ENCODE data around the gene ORAI3. TPM values are rescaled to one million over a fixed set of nuclear protein-coding genes. Genes with fewer than 3 reads are reported as not detected.

The ORAI3 gene
- total RNA-seq, 5 donors from 2014 or later (not counting 1 experiment from before 2014, with no cell fraction given) = 6.6 to 22.3 (median 20.8) TPM

- ATAC-seq (replicated peaks in 1 of 4) (no peak), DNase-seq (no peak)
- Histone ChIP-seq H3K27me3 (replicated peaks in 1 of 2; ENCODE audit: control insufficient read depth in 2 of 2, extremely low read depth in 1 of 2, insufficient read depth in 2 of 2, low read length in 1 of 2) (peaks cover 0 to 5% of the 10 kb centered on the region in 2 experiments), H3K9me3 (no peaks in the 10 kb centered on the region), H3K4me3 (ENCODE audit: control insufficient read depth in 1 of 2, extremely low read depth in 1 of 2, low read length in 1 of 2) (no peak overlapping the region), H3K4me1 (ENCODE audit: control insufficient read depth in 1 of 2, extremely low read depth in 1 of 2, insufficient read depth in 2 of 2, low read length in 2 of 2) (peaks cover 0 to 3% of the 10 kb centered on the region in 2 experiments), H3K27ac (ENCODE audit: low read length) (no peak overlapping the region), H3K36me3 (ENCODE audit: control insufficient read depth in 2 of 2, extremely low read depth in 1 of 2, insufficient read depth in 1 of 2, low read length in 1 of 2) (no peaks in the 10 kb centered on the region)
- H3K27me3 Mint-ChIP-seq = peaks cover 0 to 1% of the 10 kb centered on the region in 2 donors
- no peak overlapping the region for H3K27ac Mint-ChIP-seq
- H3K4me3 Mint-ChIP-seq = no peak overlapping the region
- ChIA-PET CTCF (no interaction called here), POLR2A (no interaction called here)
- WGBS (ENCODE audit: insufficient coverage) = 79% methylated on average over 3 of the region's 12 CpGs
- no peaks in the 10 kb centered on the region for H3K36me3 Mint-ChIP-seq
- H3K4me1 Mint-ChIP-seq = peaks cover 0 to 4% (median 1%) of the 10 kb centered on the region in 3 donors
- H3K9me3 Mint-ChIP-seq = no peaks in the 10 kb centered on the region
Measured at GRCh38 chr16:30990105-30990504, 41.2 kb downstream of the ORAI3 start.

GRCh38 chr16:30991052-30991451 lies 42.2 kb downstream of the ORAI3 start:
- no peaks in the 10 kb centered on the region for H3K36me3 Mint-ChIP-seq
- ChIA-PET POLR2A (no interaction called here), CTCF (no interaction called here)
- no peaks in the 10 kb centered on the region for H3K9me3 Mint-ChIP-seq
- 72% methylated on average over 4 of the region's 8 CpGs for WGBS (ENCODE audit: insufficient coverage)
- DNase-seq = no peak
- Histone ChIP-seq H3K4me3 (ENCODE audit: control insufficient read depth in 1 of 2, extremely low read depth in 1 of 2, low read length in 1 of 2) (no peak overlapping the region), H3K27me3 (replicated peaks in 1 of 2; ENCODE audit: control insufficient read depth in 2 of 2, extremely low read depth in 1 of 2, insufficient read depth in 2 of 2, low read length in 1 of 2) (peaks cover 0 to 7% of the 10 kb centered on the region in 2 experiments), H3K9me3 (no peaks in the 10 kb centered on the region), H3K27ac (ENCODE audit: low read length) (no peak overlapping the region), H3K4me1 (ENCODE audit: control insufficient read depth in 1 of 2, extremely low read depth in 1 of 2, insufficient read depth in 2 of 2, low read length in 2 of 2) (no peaks in the 10 kb centered on the region), H3K36me3 (ENCODE audit: control insufficient read depth in 2 of 2, extremely low read depth in 1 of 2, insufficient read depth in 1 of 2, low read length in 1 of 2) (no peaks in the 10 kb centered on the region)
- no peak for ATAC-seq (replicated peaks in 1 of 4)
- no peak overlapping the region for H3K27ac Mint-ChIP-seq
- peaks cover 0 to 1% of the 10 kb centered on the region in 2 donors for H3K27me3 Mint-ChIP-seq
- H3K4me1 Mint-ChIP-seq = peaks cover 0 to 4% (median 1%) of the 10 kb centered on the region in 3 donors
- no peak overlapping the region for H3K4me3 Mint-ChIP-seq

GRCh38 chr16:30992276-30992780 lies 43.5 kb downstream of the ORAI3 start:
- Mint-ChIP-seq H3K9me3 (no peaks in the 10 kb centered on the region), H3K27ac (no peak overlapping the region), H3K36me3 (no peaks in the 10 kb centered on the region), H3K27me3 (peaks cover 0 to 1% of the 10 kb centered on the region in 2 donors), H3K4me3 (no peak overlapping the region), H3K4me1 (peaks cover 0 to 11% (median 9%) of the 10 kb centered on the region in 3 donors)
- WGBS (ENCODE audit: insufficient coverage) = 85% methylated on average over 16 of the region's 21 CpGs
- Histone ChIP-seq H3K27me3 (replicated peaks in 1 of 2; ENCODE audit: control insufficient read depth in 2 of 2, extremely low read depth in 1 of 2, insufficient read depth in 2 of 2, low read length in 1 of 2) (peaks cover 0 to 15% of the 10 kb centered on the region in 2 experiments), H3K4me1 (ENCODE audit: control insufficient read depth in 1 of 2, extremely low read depth in 1 of 2, insufficient read depth in 2 of 2, low read length in 2 of 2) (peaks cover 2 to 11% of the 10 kb centered on the region in 2 experiments), H3K9me3 (no peaks in the 10 kb centered on the region), H3K36me3 (ENCODE audit: control insufficient read depth in 2 of 2, extremely low read depth in 1 of 2, insufficient read depth in 1 of 2, low read length in 1 of 2) (no peaks in the 10 kb centered on the region), H3K4me3 (ENCODE audit: control insufficient read depth in 1 of 2, extremely low read depth in 1 of 2, low read length in 1 of 2) (no peak overlapping the region), H3K27ac (ENCODE audit: low read length) (no peak overlapping the region)
- ATAC-seq (replicated peaks in 1 of 4) (no peak), DNase-seq (no peak)
- ChIA-PET CTCF (no interaction called here), POLR2A (no interaction called here)

GRCh38 chr16:30992931-30993816 lies 44.3 kb downstream of the ORAI3 start:
- H3K27me3 Mint-ChIP-seq = peaks cover 0 to 1% of the 10 kb centered on the region in 2 donors
- H3K4me1 Mint-ChIP-seq = peaks cover 0 to 11% (median 9%) of the 10 kb centered on the region in 3 donors
- Histone ChIP-seq H3K27ac (ENCODE audit: low read length) (no peak overlapping the region), H3K27me3 (replicated peaks in 1 of 2; ENCODE audit: control insufficient read depth in 2 of 2, extremely low read depth in 1 of 2, insufficient read depth in 2 of 2, low read length in 1 of 2) (peaks cover 0 to 21% of the 10 kb centered on the region in 2 experiments), H3K36me3 (ENCODE audit: control insufficient read depth in 2 of 2, extremely low read depth in 1 of 2, insufficient read depth in 1 of 2, low read length in 1 of 2) (no peaks in the 10 kb centered on the region), H3K4me3 (ENCODE audit: control insufficient read depth in 1 of 2, extremely low read depth in 1 of 2, low read length in 1 of 2) (no peak overlapping the region), H3K4me1 (ENCODE audit: control insufficient read depth in 1 of 2, extremely low read depth in 1 of 2, insufficient read depth in 2 of 2, low read length in 2 of 2) (peaks cover 2 to 15% of the 10 kb centered on the region in 2 experiments), H3K9me3 (no peaks in the 10 kb centered on the region)
- H3K36me3 Mint-ChIP-seq = no peaks in the 10 kb centered on the region
- H3K4me3 Mint-ChIP-seq = no peak overlapping the region
- ChIA-PET CTCF (interaction anchor here in 1 of 2 donors (0.9 kb wide), 1 partner anchor 21 kb away, joined by 5 read pairs; no protein-coding TSS in a partner anchor), POLR2A (interaction anchor here in 1 of 2 donors (0.6 kb wide), 1 partner anchor 36 kb away, joined by 3 read pairs; no protein-coding TSS in a partner anchor)
- 71% methylated on average over 25 of the region's 29 CpGs for WGBS (ENCODE audit: insufficient coverage)
- no peak overlapping the region for H3K27ac Mint-ChIP-seq
- ATAC-seq (replicated peaks in 1 of 4) = no peak
- DNase-seq = no peak
- H3K9me3 Mint-ChIP-seq = no peaks in the 10 kb centered on the region

- H3K4me1 Mint-ChIP-seq = peaks cover 0 to 11% (median 9%) of the 10 kb centered on the region in 3 donors
- POLR2A ChIA-PET = interaction anchor here in 1 of 2 donors (0.7 kb wide), 1 partner anchor 1120 kb away, joined by 3 read pairs; no protein-coding TSS in a partner anchor
- CTCF ChIA-PET = no interaction called here
- Histone ChIP-seq H3K27me3 (replicated peaks in 1 of 2; ENCODE audit: control insufficient read depth in 2 of 2, extremely low read depth in 1 of 2, insufficient read depth in 2 of 2, low read length in 1 of 2) (peaks cover 0 to 16% of the 10 kb centered on the region in 2 experiments), H3K9me3 (no peaks in the 10 kb centered on the region), H3K27ac (ENCODE audit: low read length) (no peak overlapping the region), H3K4me3 (ENCODE audit: control insufficient read depth in 1 of 2, extremely low read depth in 1 of 2, low read length in 1 of 2) (no peak overlapping the region), H3K4me1 (ENCODE audit: control insufficient read depth in 1 of 2, extremely low read depth in 1 of 2, insufficient read depth in 2 of 2, low read length in 2 of 2) (peaks cover 2 to 15% of the 10 kb centered on the region in 2 experiments), H3K36me3 (ENCODE audit: control insufficient read depth in 2 of 2, extremely low read depth in 1 of 2, insufficient read depth in 1 of 2, low read length in 1 of 2) (no peaks in the 10 kb centered on the region)
- peaks cover 0 to 1% of the 10 kb centered on the region in 2 donors for H3K27me3 Mint-ChIP-seq
- DNase-seq (no peak), ATAC-seq (replicated peaks in 1 of 4) (no peak)
- peak overlapping the region; percentile 40 to 70 (median 50) for H3K4me3 Mint-ChIP-seq
- no peaks in the 10 kb centered on the region for H3K36me3 Mint-ChIP-seq
- H3K9me3 Mint-ChIP-seq = no peaks in the 10 kb centered on the region
- peak overlapping the region in 1 of 2 donors; percentile 23 for H3K27ac Mint-ChIP-seq
- WGBS (ENCODE audit: insufficient coverage) = 72% methylated on average over 3 of the region's 11 CpGs
Measured at GRCh38 chr16:30995927-30996323, 47.1 kb downstream of the ORAI3 start.

GRCh38 chr16:30996324-30996984 lies 47.6 kb downstream of the ORAI3 start:
- ATAC-seq (replicated peaks in 1 of 4) (no peak), DNase-seq (no peak)
- peaks cover 0 to 19% of the 10 kb centered on the region in 2 experiments for H3K27me3 ChIP-seq (replicated peaks in 1 of 2; ENCODE audit: control insufficient read depth in 2 of 2, extremely low read depth in 1 of 2, insufficient read depth in 2 of 2, low read length in 1 of 2)
- ChIA-PET CTCF (interaction anchor here in 1 of 2 donors (0.8 kb wide), 1 partner anchor 146 kb away, joined by 5 read pairs; no protein-coding TSS in a partner anchor), POLR2A (interaction anchor here in 1 of 2 donors (0.7 kb wide), 1 partner anchor 121 kb away, joined by 3 read pairs; no protein-coding TSS in a partner anchor)
- H3K27ac ChIP-seq (ENCODE audit: low read length) = no peak overlapping the region
- H3K4me1 ChIP-seq (ENCODE audit: control insufficient read depth in 1 of 2, extremely low read depth in 1 of 2, insufficient read depth in 2 of 2, low read length in 2 of 2) = peaks cover 2 to 15% of the 10 kb centered on the region in 2 experiments
- no peaks in the 10 kb centered on the region for H3K27me3 Mint-ChIP-seq
- H3K9me3 Mint-ChIP-seq = no peaks in the 10 kb centered on the region
- H3K4me3 Mint-ChIP-seq = peak overlapping the region; percentile 70 to 73 (median 72)
- H3K4me3 ChIP-seq (ENCODE audit: control insufficient read depth in 1 of 2, extremely low read depth in 1 of 2, low read length in 1 of 2) = peak overlapping the region in 1 of 2 donors; percentile 52
- no peaks in the 10 kb centered on the region for H3K36me3 ChIP-seq (ENCODE audit: control insufficient read depth in 2 of 2, extremely low read depth in 1 of 2, insufficient read depth in 1 of 2, low read length in 1 of 2)
- H3K36me3 Mint-ChIP-seq = no peaks in the 10 kb centered on the region
- WGBS (ENCODE audit: insufficient coverage) = 57% methylated on average over 10 of the region's 23 CpGs
- H3K27ac Mint-ChIP-seq = peak overlapping the region; percentile 71 to 72
- no peaks in the 10 kb centered on the region for H3K9me3 ChIP-seq
- peaks cover 0 to 11% (median 9%) of the 10 kb centered on the region in 3 donors for H3K4me1 Mint-ChIP-seq

All from T-cell (primary cell).